CD4-positive, alpha-beta T cell (primary cell): ENCODE data around the gene NGFR. TPM values are rescaled to one million over a fixed set of nuclear protein-coding genes. Genes with fewer than 3 reads are reported as not detected.

ENCODE experiments used
- ATAC-seq: fragments of 200-7000 bp; cut with Tn5 transposase; one replicate; pipeline ENCODE4 v1.10.0; 2022; ENCODE audit warnings: mild to moderate bottlenecking; ENCODE audit not compliant: poor library complexity
- CTCF ChIA-PET: fragments of 350-600 bp; sonication (Branson Sonifier 250); formaldehyde crosslinking; loops from one replicate; lab custom pipeline; 2021; ENCODE audit warnings: antibody characterized with exemption, inconsistent platforms; lab: Charles Lee
- POLR2A ChIA-PET: fragments of 350-600 bp; sonication (Branson Sonifier 250); formaldehyde crosslinking; loops from one replicate; lab custom pipeline; 2021; ENCODE audit warnings: antibody characterized with exemption, inconsistent platforms; lab: Charles Lee
- DNase-seq, 14 experiments: peaks; one replicate each; pipeline ENCODE4 v3.0.0-alpha.2; 2013 to 2020; ENCODE audit warnings: mixed read lengths in 2 of 14
- H3K27ac ChIP-seq, 2 donors: one replicate each; pipeline versions ENCODE4 v1.5.1 to v1.7.0; 2013; ENCODE audit warnings: low read length in 2 of 2, low read depth in 1 of 2, mild to moderate bottlenecking in 1 of 2
- H3K27me3 ChIP-seq, 2 experiments: 1 replicate in 1 of 2; 2 replicates in 1 of 2; pipeline versions ENCODE4 v1.6.1 to v1.7.0; 2013; ENCODE audit warnings: low read length in 2 of 2, control low read depth in 1 of 2, mild to moderate bottlenecking in 1 of 2, moderate library complexity in 1 of 2; ENCODE audit not compliant: insufficient read depth in 2 of 2, control insufficient read depth in 1 of 2
- H3K36me3 ChIP-seq: one replicate; pipeline ENCODE4 v1.6.1; 2013; ENCODE audit warnings: low read length, control low read depth; ENCODE audit not compliant: insufficient read depth
- H3K4me1 ChIP-seq: one replicate; pipeline ENCODE4 v1.6.1; 2013; ENCODE audit warnings: low read length, control low read depth; ENCODE audit not compliant: insufficient read depth
- H3K4me3 ChIP-seq: one replicate; pipeline ENCODE4 v1.5.1; 2013; ENCODE audit warnings: mild to moderate bottlenecking, low read length, moderate library complexity
- H3K9me3 ChIP-seq, 2 experiments: 1 replicate in 1 of 2; 2 replicates in 1 of 2; pipeline versions ENCODE4 v1.6.1 to v1.7.0; 2013; ENCODE audit warnings: low read length in 2 of 2, mild to moderate bottlenecking in 2 of 2, control low read depth in 1 of 2, moderate library complexity in 1 of 2; ENCODE audit not compliant: control insufficient read depth in 1 of 2, insufficient read depth in 1 of 2
- H3K27ac Mint-ChIP-seq: one replicate; pipeline ENCODE4 v1.8.0; 2020; ENCODE audit warnings: mixed read lengths
- H3K27me3 Mint-ChIP-seq: one replicate; pipeline ENCODE4 v1.8.0; 2021; ENCODE audit warnings: mixed read lengths
- H3K36me3 Mint-ChIP-seq: one replicate; pipeline ENCODE4 v1.8.0; 2021; ENCODE audit warnings: low read depth, mixed read lengths
- H3K4me1 Mint-ChIP-seq: one replicate; pipeline ENCODE4 v1.8.0; 2021; ENCODE audit warnings: low read depth, mixed read lengths
- H3K4me3 Mint-ChIP-seq: one replicate; pipeline ENCODE4 v1.8.0; 2020; ENCODE audit warnings: mild to moderate bottlenecking, mixed read lengths
- H3K9me3 Mint-ChIP-seq: one replicate; pipeline ENCODE4 v1.8.0; 2020; ENCODE audit warnings: mixed read lengths
- intact Hi-C, 2 experiments: fragments of 100-400 bp; cut with DNase I in 1 of 2; cut with micrococcal nuclease in 1 of 2; formaldehyde crosslinking; loops; one replicate each; pipeline versions ENCODE4 v1.15.1 to v1.9.0; 2023 to 2025; cut with DNase I, micrococcal nuclease
- total RNA-seq, 174 experiments: library from RNA in 2 of 174; stranded (reverse) in 2 of 174; gene quantifications; one replicate each; pipeline ENCODE4 v1.2.3 and lab custom pipeline; 2021 to 2026
- TF ChIP-seq, protein P1 (sequence below): fragments of 200-600 bp; IDR thresholded peaks from one replicate; pipeline ENCODE4 v1.8.0; 2022; ENCODE audit warnings: antibody characterized with exemption, mild to moderate bottlenecking

NGFR gene
- total RNA-seq, 2 experiments from 2014 or later, result 0.11 to 0.22 TPM

DNA sequence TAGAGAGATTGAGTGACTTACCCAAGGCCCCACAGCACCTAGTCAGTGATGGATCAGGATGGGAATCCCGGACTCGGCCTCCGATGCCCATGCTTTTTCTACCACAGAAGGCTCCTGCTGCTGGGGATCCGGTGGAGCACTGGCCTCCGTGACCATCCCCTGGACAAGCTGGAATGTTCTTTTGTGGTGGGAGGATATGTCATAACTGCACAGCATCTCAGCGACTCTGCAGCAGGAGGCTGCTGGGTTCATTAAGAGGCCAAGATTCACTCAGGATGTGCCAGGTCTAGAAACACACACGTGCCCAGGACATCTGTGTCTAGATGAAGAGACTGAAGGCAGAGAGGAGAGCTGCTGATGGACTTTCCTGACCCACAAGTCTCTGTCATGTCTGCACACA lies 34.7 kb upstream of the NGFR start:
- CTCF ChIA-PET, result no interaction called here
- Mint-ChIP-seq H3K27me3 (peaks cover 76% of the 10 kb centered on the region), H3K4me1 (no peaks in the 10 kb centered on the region), H3K4me3 (no peak overlapping the region), H3K9me3 (peaks cover 2% of the 10 kb centered on the region), H3K36me3 (no peaks in the 10 kb centered on the region), H3K27ac (no peak overlapping the region)
- Histone ChIP-seq H3K27ac (no peak overlapping the region), H3K4me1 (no peaks in the 10 kb centered on the region), H3K4me3 (no peak overlapping the region), H3K27me3 (peaks cover 29 to 35% of the 10 kb centered on the region in 2 experiments), H3K9me3 (peaks cover 4 to 7% of the 10 kb centered on the region in 2 experiments), H3K36me3 (no peaks in the 10 kb centered on the region)
- ATAC-seq (no peak), DNase-seq (no peak)
- TF ChIP-seq, protein P1, sequence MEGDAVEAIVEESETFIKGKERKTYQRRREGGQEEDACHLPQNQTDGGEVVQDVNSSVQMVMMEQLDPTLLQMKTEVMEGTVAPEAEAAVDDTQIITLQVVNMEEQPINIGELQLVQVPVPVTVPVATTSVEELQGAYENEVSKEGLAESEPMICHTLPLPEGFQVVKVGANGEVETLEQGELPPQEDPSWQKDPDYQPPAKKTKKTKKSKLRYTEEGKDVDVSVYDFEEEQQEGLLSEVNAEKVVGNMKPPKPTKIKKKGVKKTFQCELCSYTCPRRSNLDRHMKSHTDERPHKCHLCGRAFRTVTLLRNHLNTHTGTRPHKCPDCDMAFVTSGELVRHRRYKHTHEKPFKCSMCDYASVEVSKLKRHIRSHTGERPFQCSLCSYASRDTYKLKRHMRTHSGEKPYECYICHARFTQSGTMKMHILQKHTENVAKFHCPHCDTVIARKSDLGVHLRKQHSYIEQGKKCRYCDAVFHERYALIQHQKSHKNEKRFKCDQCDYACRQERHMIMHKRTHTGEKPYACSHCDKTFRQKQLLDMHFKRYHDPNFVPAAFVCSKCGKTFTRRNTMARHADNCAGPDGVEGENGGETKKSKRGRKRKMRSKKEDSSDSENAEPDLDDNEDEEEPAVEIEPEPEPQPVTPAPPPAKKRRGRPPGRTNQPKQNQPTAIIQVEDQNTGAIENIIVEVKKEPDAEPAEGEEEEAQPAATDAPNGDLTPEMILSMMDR, result no peak
- POLR2A ChIA-PET, result no interaction called here
- intact Hi-C loops, result loop anchor here in 1 of 2 experiments (5.0 kb wide), 1 partner anchor 907 kb away; no protein-coding TSS in a partner anchor

DNA sequence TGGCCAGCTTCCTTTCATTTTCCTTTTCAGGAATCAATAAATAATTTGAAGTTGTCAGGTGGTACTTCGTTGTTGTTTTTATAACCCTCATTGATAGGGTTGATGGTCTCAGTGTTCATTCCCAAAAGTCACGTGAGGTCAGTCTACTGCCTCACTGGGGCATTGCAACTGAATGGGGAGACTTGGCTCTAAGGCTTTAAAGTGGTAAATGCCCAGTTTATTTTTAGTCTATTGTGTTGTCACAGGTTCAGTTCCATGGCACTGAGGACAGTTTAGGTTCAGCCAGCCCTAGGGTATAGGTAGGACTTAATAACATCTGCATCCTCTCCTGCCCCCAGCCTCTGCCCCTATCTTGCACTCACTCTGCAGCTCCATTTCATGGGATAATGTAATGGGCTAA lies 33.5 kb upstream of the NGFR start:
- intact Hi-C loops, result loop anchor here in 1 of 2 experiments (5.0 kb wide), 1 partner anchor 906 kb away; no protein-coding TSS in a partner anchor
- H3K27ac Mint-ChIP-seq, result no peak overlapping the region
- H3K27ac ChIP-seq, result no peak overlapping the region
- H3K9me3 Mint-ChIP-seq, result peaks cover 2% of the 10 kb centered on the region
- H3K27me3 Mint-ChIP-seq, result peaks cover 77% of the 10 kb centered on the region
- H3K36me3 Mint-ChIP-seq, result no peaks in the 10 kb centered on the region
- TF ChIP-seq, protein P1, result no peak
- DNase-seq (no peak), ATAC-seq (no peak)
- no peak overlapping the region for H3K4me3 Mint-ChIP-seq
- H3K4me3 ChIP-seq, result no peak overlapping the region
- peaks cover 22 to 26% of the 10 kb centered on the region in 2 experiments for H3K27me3 ChIP-seq
- no peaks in the 10 kb centered on the region for H3K4me1 ChIP-seq
- peaks cover 4 to 7% of the 10 kb centered on the region in 2 experiments for H3K9me3 ChIP-seq
- CTCF ChIA-PET, result interaction anchor here (0.8 kb wide), 1 partner anchor 95 kb away, joined by 3 read pairs; no protein-coding TSS in a partner anchor
- H3K4me1 Mint-ChIP-seq, result no peaks in the 10 kb centered on the region
- H3K36me3 ChIP-seq, result no peaks in the 10 kb centered on the region
- POLR2A ChIA-PET, result no interaction called here

DNA sequence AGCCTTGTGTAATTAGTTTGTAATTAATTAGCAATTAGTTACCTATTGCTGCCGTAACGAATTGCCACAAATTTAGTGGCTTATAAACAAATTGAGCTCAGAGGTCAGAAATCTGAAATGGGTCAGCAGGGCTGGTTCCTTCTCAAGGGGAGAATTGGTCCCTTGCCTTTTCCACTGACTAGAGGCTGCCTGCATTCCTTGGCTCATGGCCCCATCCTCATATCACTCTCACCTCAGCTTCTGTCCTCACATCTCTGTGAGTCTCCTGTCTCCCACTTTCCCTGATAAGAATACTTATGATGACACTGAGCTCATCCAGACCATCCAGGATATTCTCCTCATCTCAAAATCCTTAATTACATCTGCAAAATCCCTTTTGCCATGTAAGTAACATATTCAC lies 31.0 kb upstream of the NGFR start:
- peaks cover 0 to 7% of the 10 kb centered on the region in 2 experiments for H3K9me3 ChIP-seq
- Mint-ChIP-seq H3K9me3 (peaks cover 2% of the 10 kb centered on the region), H3K4me3 (no peak overlapping the region), H3K4me1 (no peaks in the 10 kb centered on the region), H3K27me3 (peaks cover 86% of the 10 kb centered on the region), H3K27ac (no peak overlapping the region), H3K36me3 (no peaks in the 10 kb centered on the region)
- ChIA-PET CTCF (no interaction called here), POLR2A (no interaction called here)
- no peak overlapping the region for H3K27ac ChIP-seq
- H3K4me3 ChIP-seq, result no peak overlapping the region
- H3K36me3 ChIP-seq, result no peaks in the 10 kb centered on the region
- H3K4me1 ChIP-seq, result no peaks in the 10 kb centered on the region
- no peak for DNase-seq
- TF ChIP-seq, protein P1, result no peak
- H3K27me3 ChIP-seq, result peaks cover 28 to 35% of the 10 kb centered on the region in 2 experiments
- intact Hi-C loops, result loop anchor here in 1 of 2 experiments (5.0 kb wide), 1 partner anchor 903 kb away; no protein-coding TSS in a partner anchor
- no peak for ATAC-seq
